G401 (cell line): ENCODE results near the gene TENM3. TPM values are rescaled to one million over a fixed set of nuclear protein-coding genes. Genes with fewer than 3 reads are reported as not detected.

Experiments used
- DNase-seq: peaks from one replicate; pipeline ENCODE4 v3.0.0-alpha.2; 2015; ENCODE audit warnings: low spot score
- in situ Hi-C: cut with HindIII; loops from 2 replicates; pipeline ENCODE4 v1.10.0; 2016; ENCODE audit warnings: low sequenced_read_pairs, mixed read lengths
- total RNA-seq: library from RNA; depleted of rRNA; stranded (reverse); fragments of >200 nt; shearing (Covaris generic); gene quantifications from 2 replicates; pipeline ENCODE4 v1.2.3, GENCODE V29; 2014

The TENM3 gene
- total RNA-seq, 1 experiment from 2014 or later: 0.03 TPM

- in situ Hi-C loops: no loop called here
- DNase-seq: no peak
These were observed 602.4 kb downstream of the TENM3 start for GRCh38 chr4:182845618-182846017.

DNA sequence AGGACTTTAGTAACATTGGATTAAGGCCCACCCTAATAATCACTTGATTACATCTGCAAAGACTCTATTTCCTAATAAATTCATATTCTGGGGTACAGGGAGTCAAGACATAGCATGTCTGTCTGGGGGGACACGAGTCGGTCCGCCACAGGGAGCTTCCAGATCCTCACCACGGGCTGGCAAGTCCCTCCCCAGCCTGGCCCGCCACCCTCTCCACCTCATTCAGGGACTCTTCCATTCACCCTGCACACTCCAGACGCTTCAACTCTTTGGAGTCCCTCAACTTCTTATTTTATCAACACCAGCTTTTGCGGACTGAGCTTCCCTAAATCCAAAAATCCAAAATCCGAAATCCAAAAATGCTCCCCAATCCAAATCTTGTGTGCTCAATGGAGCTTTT, 602.8 kb downstream of the TENM3 start:
- DNase-seq: no peak
- in situ Hi-C loops: no loop called here

DNA sequence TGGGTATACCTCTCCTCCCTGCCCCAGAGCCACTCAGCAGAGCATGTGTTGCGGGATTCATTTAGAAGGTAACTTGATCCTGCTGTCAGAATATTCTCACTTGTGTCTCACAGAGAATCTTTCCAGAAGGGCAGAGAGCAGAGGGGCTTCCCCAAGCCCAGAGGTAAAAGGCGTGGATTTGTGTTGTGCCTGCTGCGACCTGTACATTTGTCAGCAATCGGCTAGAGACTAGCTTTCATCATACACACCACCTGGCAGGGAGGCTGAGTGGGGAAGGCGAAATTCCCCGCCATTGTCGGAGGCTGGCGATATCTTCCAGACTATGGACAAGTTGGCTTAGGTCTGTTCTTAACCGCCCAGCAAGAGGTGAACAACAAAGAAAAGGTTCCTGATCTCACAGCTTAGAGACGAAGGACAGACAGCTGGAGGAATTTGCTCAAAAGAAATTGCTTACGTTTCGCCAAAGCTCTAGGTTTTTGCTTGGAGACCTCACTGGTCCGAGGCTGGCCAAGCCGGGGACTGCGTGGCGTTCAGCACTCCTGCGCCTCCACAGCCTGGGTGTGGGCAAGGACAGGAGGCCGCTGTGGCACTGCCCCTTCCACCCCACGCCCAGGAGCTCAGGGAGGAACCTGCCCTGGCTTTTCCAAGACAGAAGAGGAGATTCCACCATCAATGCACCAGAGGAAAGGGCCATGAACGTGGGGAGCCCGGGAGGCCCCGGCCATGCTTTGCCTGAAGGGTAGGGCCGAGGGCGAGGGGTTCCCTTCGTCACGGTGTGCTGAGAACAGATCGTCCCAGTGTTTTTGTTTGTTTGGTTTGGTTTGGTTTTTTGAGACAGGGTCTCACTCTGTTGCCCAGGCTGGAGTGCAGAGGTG, 604.6 kb downstream of the TENM3 start:
- in situ Hi-C loops: no loop called here
- no peak for DNase-seq

DNA sequence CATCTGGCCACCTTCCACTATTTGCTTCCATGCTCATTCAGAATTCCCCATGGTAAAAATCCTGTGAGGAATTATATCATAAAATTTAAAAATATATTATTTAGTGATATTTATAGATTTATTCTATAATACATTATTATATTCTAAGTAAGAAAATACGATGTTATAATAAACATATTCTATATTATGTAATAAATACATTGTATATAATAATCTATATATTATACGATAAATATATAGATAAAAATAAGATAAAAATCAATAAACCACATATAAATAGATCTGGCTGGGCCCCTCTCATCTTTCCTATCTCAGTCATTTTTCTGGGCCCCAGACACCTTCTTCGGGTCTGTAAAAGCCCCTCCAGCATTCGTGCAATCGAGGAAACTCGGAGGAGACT, 605.5 kb downstream of the TENM3 start:
- in situ Hi-C loops: no loop called here
- DNase-seq: no peak
